ENCODE data around the gene OMP.

- TF ChIP-seq USF1 (IDR thresholded peaks at IDR 0.05) (no peak), TAF1 (IDR thresholded peaks at IDR 0.05; ENCODE audit: low read depth) (no peak), YY1 (IDR thresholded peaks at IDR 0.05; ENCODE audit: low read depth) (no peak), CEBPB (IDR thresholded peaks at IDR 0.05) (no peak)
These were observed 2.2 kb upstream of the OMP start for GRCh38 chr11:77100166-77101042.

Data from Ishikawa (cell line).